HepG2 (cell line): ENCODE measurements around the gene ARHGEF10L. TPM values are rescaled to one million over a fixed set of nuclear protein-coding genes. Genes with fewer than 3 reads are reported as not detected.

Experiments used
- ATAC-seq: fragments of 200-7000 bp; cut with Tn5 transposase; 3 replicates; pipeline ENCODE4 v1.9.1; 2020; ENCODE audit warnings: mild to moderate bottlenecking, moderate library complexity
- BruUV-seq: library from RNA; stranded (reverse); fragments of 400-500 nt; replicated peaks from 2 replicates; lab custom pipeline; 2021; lab: Mats Ljungman, UMichigan
- CTCF ChIA-PET: fragments of 300-600 bp; formaldehyde crosslinking; extraction: SDS; loops from one replicate; lab custom pipeline; 2021; ENCODE audit warnings: low total read pairs, inconsistent platforms, low intra/inter-chr PET ratio; lab: Yijun Ruan, JAX
- POLR2A ChIA-PET: fragments of 350-600 bp; sonication (Branson Sonifier 250); formaldehyde crosslinking; loops from one replicate; lab custom pipeline; 2020; ENCODE audit warnings: antibody characterized with exemption, inconsistent platforms; lab: Yijun Ruan, JAX
- DNase-seq: peaks from one replicate; pipeline ENCODE4 v3.0.0-alpha.2; 2015; ENCODE audit warnings: low spot score
- FAIRE-seq: peaks from 3 replicates; lab custom pipeline; 2011; peaks lifted over from hg19 to GRCh38; lab: Jason Lieb, UNC
- H2AFZ ChIP-seq: one replicate; pipeline ENCODE4 v1.6.1; 2011; ENCODE audit warnings: low read length, inconsistent platforms
- H3K27ac ChIP-seq: fragments of 300-600 bp; 3 replicates; pipeline ENCODE4 v1.8.0; 2011; ENCODE audit warnings: mixed run types, mild to moderate bottlenecking, mixed read lengths, low read length, inconsistent platforms; ENCODE audit not compliant: insufficient read depth; ENCODE audit errors: extremely low read length
- H3K27me3 ChIP-seq, 2 experiments: fragments of 200-600 bp in 1 of 2; 2 replicates in 1 of 2; 3 replicates in 1 of 2; pipeline versions ENCODE4 v1.6.0 to v1.8.0; 2011; ENCODE audit warnings: low read length in 2 of 2, mild to moderate bottlenecking in 2 of 2, moderate library complexity in 2 of 2, inconsistent platforms in 1 of 2; ENCODE audit not compliant: insufficient read depth in 2 of 2, control insufficient read depth in 1 of 2
- H3K36me3 ChIP-seq, 2 experiments: fragments of 200-600 bp in 1 of 2; replicated peaks in 1 of 2; 2 replicates in 1 of 2; 3 replicates in 1 of 2; pipeline versions ENCODE4 v1.5.1 to v1.8.0; 2011; ENCODE audit warnings: low read length in 2 of 2, inconsistent platforms in 1 of 2; ENCODE audit not compliant: insufficient read depth in 2 of 2, control insufficient read depth in 1 of 2
- H3K4me1 ChIP-seq: 2 replicates; pipeline ENCODE4 v1.5.1; 2012; ENCODE audit warnings: low read length, inconsistent platforms; ENCODE audit not compliant: insufficient read depth
- H3K4me2 ChIP-seq: 2 replicates; pipeline ENCODE4 v1.6.0; 2011; ENCODE audit warnings: low read depth, low read length, inconsistent platforms
- H3K4me3 ChIP-seq, 3 experiments: fragments of 200-600 bp in 1 of 3; sonication (generic), shearing (Covaris generic) in 1 of 3; replicated peaks in 1 of 3; 2 replicates each; pipeline ENCODE4 v1.5.1; 2011 to 2016; ENCODE audit warnings: low read length in 3 of 3, inconsistent platforms in 2 of 3, low read depth in 2 of 3, mild to moderate bottlenecking in 2 of 3, control low read depth in 1 of 3, mixed read lengths in 1 of 3; ENCODE audit not compliant: insufficient read depth in 1 of 3
- H3K79me2 ChIP-seq: one replicate; pipeline ENCODE4 v1.6.1; 2011; ENCODE audit warnings: low read length, inconsistent platforms; ENCODE audit not compliant: insufficient read depth
- H3K9ac ChIP-seq: 2 replicates; pipeline ENCODE4 v1.6.0; 2011; ENCODE audit warnings: mild to moderate bottlenecking, low read depth, low read length, inconsistent platforms; ENCODE audit not compliant: insufficient read depth
- H3K9me3 ChIP-seq: 2 replicates; pipeline ENCODE4 v1.5.1; 2012; ENCODE audit warnings: mild to moderate bottlenecking, low read length
- H4K20me1 ChIP-seq: 2 replicates; pipeline ENCODE4 v1.6.0; 2011; ENCODE audit warnings: inconsistent platforms, mild to moderate bottlenecking, low read length, moderate library complexity; ENCODE audit not compliant: insufficient read depth
- AGO2 ChIP-seq: fragments of 200-400 bp; formaldehyde crosslinking; optimal IDR thresholded peaks from 2 replicates; pipeline ENCODE3; 2017; ENCODE audit warnings: mild to moderate bottlenecking, low read depth, low read length, moderate library complexity
- ARNT2 ChIP-seq: sonication (generic); formaldehyde crosslinking; IDR thresholded peaks from 2 replicates; pipeline ENCODE4 v1.8.0; 2022; ENCODE audit warnings: mild to moderate bottlenecking, low read depth, missing genetic modification reagents, moderate library complexity
- DMAP1 ChIP-seq: IDR thresholded peaks from 2 replicates; pipeline ENCODE4 v1.6.1; 2016
- EHMT2 ChIP-seq: fragments of 200-600 bp; sonication (generic); IDR thresholded peaks from 2 replicates; pipeline ENCODE4 v1.7.0; 2017; ENCODE audit warnings: antibody characterized with exemption, low read depth, low read length, borderline replicate concordance
- MTA1 ChIP-seq: sonication (generic); formaldehyde crosslinking; IDR thresholded peaks from 2 replicates; pipeline ENCODE4 v1.4.0; 2020; ENCODE audit warnings: missing genetic modification reagents, mild to moderate bottlenecking, borderline replicate concordance
- NONO ChIP-seq, 2 experiments: fragments of 450-650 bp in 1 of 2; sonication (generic) in 1 of 2; formaldehyde crosslinking in 1 of 2; IDR thresholded peaks in 1 of 2; conservative IDR thresholded peaks in 1 of 2; 2 replicates each; pipeline versions ENCODE4 v1.6.1 to v1.8.0; 2017 to 2022; ENCODE audit warnings: mild to moderate bottlenecking in 1 of 2, missing genetic modification reagents in 1 of 2, moderate library complexity in 1 of 2
- RBFOX2 ChIP-seq: fragments of 200-400 bp; formaldehyde crosslinking; IDR thresholded peaks from 2 replicates; pipeline ENCODE4 v1.6.1; 2017; ENCODE audit warnings: low read depth, mild to moderate bottlenecking, low read length
- RBM22 ChIP-seq: fragments of 200-400 bp; formaldehyde crosslinking; optimal IDR thresholded peaks from 2 replicates; pipeline ENCODE3; 2017; ENCODE audit warnings: mild to moderate bottlenecking, low read length, moderate library complexity
- RBM39 ChIP-seq: fragments of 200-400 bp; formaldehyde crosslinking; IDR thresholded peaks from one replicate; pipeline ENCODE4 v1.6.1; 2018; ENCODE audit warnings: antibody characterized with exemption, mild to moderate bottlenecking, low read depth, low read length; ENCODE audit not compliant: poor library complexity, severe bottlenecking
- TP53 ChIP-seq: sonication (generic); formaldehyde crosslinking; conservative IDR thresholded peaks from 2 replicates; pipeline ENCODE4 v1.4.0; 2020; ENCODE audit warnings: missing genetic modification reagents
- ZFP82 ChIP-seq: sonication (generic); formaldehyde crosslinking; IDR thresholded peaks from 2 replicates; pipeline ENCODE4 v1.5.1; 2020; ENCODE audit warnings: mild to moderate bottlenecking, missing genetic modification reagents, borderline replicate concordance
- ZFYVE20 ChIP-seq: sonication (generic); formaldehyde crosslinking; IDR thresholded peaks from 2 replicates; pipeline ENCODE4 v1.8.0; 2023; ENCODE audit warnings: low read depth, mild to moderate bottlenecking, moderate library complexity, missing genetic modification reagents, borderline replicate concordance
- ZMYM2 ChIP-seq: sonication (generic); formaldehyde crosslinking; IDR thresholded peaks from 2 replicates; pipeline ENCODE4 v1.8.0; 2022; ENCODE audit warnings: mild to moderate bottlenecking, missing genetic modification reagents
- ZNF264 ChIP-seq: sonication (generic); formaldehyde crosslinking; IDR thresholded peaks from 2 replicates; pipeline ENCODE4 v1.4.0; 2020; ENCODE audit warnings: missing genetic modification reagents
- ZNF44 ChIP-seq: sonication (generic); formaldehyde crosslinking; IDR thresholded peaks from 2 replicates; pipeline ENCODE4 v1.5.1; 2020; ENCODE audit warnings: mild to moderate bottlenecking, missing genetic modification reagents
- ZNF550 ChIP-seq: sonication (generic); formaldehyde crosslinking; IDR thresholded peaks from 2 replicates; pipeline ENCODE4 v1.4.0; 2020; ENCODE audit warnings: mild to moderate bottlenecking, missing genetic modification reagents, borderline replicate concordance
- ZNF747 ChIP-seq: sonication (generic); formaldehyde crosslinking; IDR thresholded peaks from 2 replicates; pipeline ENCODE4 v1.8.1; 2023; ENCODE audit warnings: missing genetic modification reagents, mild to moderate bottlenecking, borderline replicate concordance
- WGBS: methylation state at CpG from one replicate; pipeline ENCODE4 v1.1.6; 2017; ENCODE audit warnings: low lambda C conversion rate; 5-methylcytosine and 5-hydroxymethylcytosine counted together
- in situ Hi-C: cut with HindIII; loops from 2 replicates; pipeline ENCODE4 v1.10.0; 2017; ENCODE audit warnings: low pct_unique_long_range_greater_than_20kb; ENCODE audit not compliant: extremely low pct_ligation_motif_present
- intact Hi-C: fragments of 100-400 bp; cut with micrococcal nuclease; formaldehyde crosslinking; loops from one replicate; pipeline ENCODE4 v1.10.0; 2022; ENCODE audit not compliant: unreplicated experiment
- polyA plus RNA-seq, 8 experiments: library from polyadenylated mRNA; depleted of rRNA in 3 of 8; stranded (reverse) in 7 of 8; unstranded in 1 of 8; fragments of >200 nt; fragmentation: Illumina TruSeq in 4 of 8; extraction: Trizol in 4 of 8; gene quantifications; 2 replicates each; pipeline versions ENCODE4 v1.2.1 to v1.2.3, GENCODE V29; 2011 to 2016; ENCODE audit warnings: low read depth in 4 of 8, missing spikeins in 1 of 8, mixed read lengths in 1 of 8; ENCODE audit not compliant: insufficient read depth in 1 of 8
- total RNA-seq, 5 experiments: library from RNA; depleted of rRNA; stranded (reverse); fragments of >200 nt; fragmentation: Illumina TruSeq; extraction: Trizol; gene quantifications; 2 replicates each; pipeline ENCODE4 v1.2.3, GENCODE V29; 2016; ENCODE audit warnings: low read depth in 1 of 5

ARHGEF10L gene
- total and polyA plus RNA-seq, 2 of the 13 experiments (the other 11 are each of a cell fraction or from before 2014, with no cell fraction given): 46.5 to 78.3 TPM

GRCh38 chr1:17621691-17622090 is 82.2 kb downstream of the ARHGEF10L start (continued):
- TF ChIP-seq MTA1 (CRISPR knock-in tag) (no peak), RBM22 (peak; percentile 42)

GRCh38 chr1:17622823-17623222 is 83.3 kb downstream of the ARHGEF10L start:
- no peaks in the 10 kb centered on the region for H3K27me3 ChIP-seq
- no peak overlapping the region for H3K4me2 ChIP-seq
- no peaks in the 10 kb centered on the region for H3K79me2 ChIP-seq
- intact Hi-C loops (no loop called here), in situ Hi-C loops (no loop called here)
- no TSS peak for BruUV-seq
- no peak for FAIRE-seq
- ChIA-PET POLR2A (no interaction called here), CTCF (no interaction called here)
- no peak overlapping the region for H3K27ac ChIP-seq
- DNase-seq: no peak
- WGBS: 97% methylated on average over 9 of the region's 22 CpGs
- no peak for ATAC-seq
- peaks cover 62 to 98% of the 10 kb centered on the region in 2 experiments for H3K36me3 ChIP-seq
- no peaks in the 10 kb centered on the region for H3K4me1 ChIP-seq
- no peak overlapping the region for H2AFZ ChIP-seq
- H3K9me3 ChIP-seq: no peaks in the 10 kb centered on the region
- H4K20me1 ChIP-seq: peaks cover 3% of the 10 kb centered on the region; the same call in 1 of the 2 replicates
- H3K9ac ChIP-seq: no peak overlapping the region
- no peak overlapping the region for H3K4me3 ChIP-seq
- TF ChIP-seq TP53 (CRISPR knock-in tag): no peak
- peak; percentile 43; the same call in 1 of the 2 replicates for TF ChIP-seq RBFOX2
- no peak for TF ChIP-seq ZNF44 (CRISPR knock-in tag)
- no peak for TF ChIP-seq EHMT2
- TF ChIP-seq AGO2: peak; percentile 83
- no peak for TF ChIP-seq DMAP1 (CRISPR knock-in tag)
- TF ChIP-seq ARNT2 (CRISPR knock-in tag): no peak
- no peak for TF ChIP-seq ZNF264 (CRISPR knock-in tag)
- no peak for TF ChIP-seq RBM39
- TF ChIP-seq ZFYVE20 (CRISPR knock-in tag): no peak
- no peak for TF ChIP-seq ZFP82
- no peak for TF ChIP-seq ZMYM2 (CRISPR knock-in tag)
- no peak for TF ChIP-seq ZNF550 (CRISPR knock-in tag)
- no peak for TF ChIP-seq ZNF747 (CRISPR knock-in tag)
- no peak for TF ChIP-seq NONO (IDR thresholded peaks at IDR 0.05)
- TF ChIP-seq NONO (CRISPR knock-in tag; conservative IDR thresholded peaks at IDR 0.05): no peak
